Thoracic aorta (tissue), 2 donors: ENCODE measurements around the gene TMEM231. TPM values are rescaled to one million over a fixed set of nuclear protein-coding genes. Genes with fewer than 3 reads are reported as not detected.

ENCODE experiments used
- ATAC-seq: fragments of 150-250 bp; one replicate; pipeline ENCODE4 v1.8.0; 2017; ENCODE audit warnings: low read depth; ENCODE audit not compliant: insufficient number of reproducible peaks, low FRiP score
- DNase-seq: peaks from one replicate; pipeline ENCODE4 v3.0.0-alpha.2; 2020; ENCODE audit warnings: low spot score
- H3K27ac ChIP-seq, 2 donors: fragments of 200-600 bp; sonication (generic); 1 replicate in 1 of 2; 2 replicates in 1 of 2; pipeline ENCODE4 v1.5.1; 2016; ENCODE audit warnings: mild to moderate bottlenecking in 2 of 2, moderate library complexity in 2 of 2
- H3K27me3 ChIP-seq: fragments of 200-600 bp; sonication (generic); replicated peaks from 2 replicates; pipeline ENCODE4 v1.6.0; 2016; ENCODE audit warnings: mild to moderate bottlenecking; ENCODE audit not compliant: insufficient read depth
- H3K36me3 ChIP-seq: fragments of 200-600 bp; sonication (generic); one replicate; pipeline ENCODE4 v1.5.1; 2016
- H3K4me1 ChIP-seq, 2 donors: fragments of 200-600 bp; sonication (generic); 1 replicate in 1 of 2; 2 replicates in 1 of 2; pipeline versions ENCODE4 v1.5.1 to v1.6.0; 2016; ENCODE audit warnings: low read depth in 2 of 2, mild to moderate bottlenecking in 1 of 2; ENCODE audit not compliant: control insufficient read depth in 1 of 2
- H3K4me3 ChIP-seq: fragments of 200-600 bp; sonication (generic); 2 replicates; pipeline ENCODE4 v1.5.1; 2016; ENCODE audit warnings: mild to moderate bottlenecking
- H3K9me3 ChIP-seq: fragments of 200-600 bp; sonication (generic); 2 replicates; pipeline ENCODE4 v1.5.1; 2016
- CTCF ChIP-seq: fragments of 200-600 bp; sonication (generic); IDR thresholded peaks from one replicate; pipeline ENCODE4 v1.5.1; 2019; ENCODE audit warnings: antibody characterized with exemption
- total RNA-seq, 2 donors: library from RNA; depleted of rRNA; stranded (reverse); fragments of >200 nt; gene quantifications; one replicate each; pipeline versions ENCODE4 v1.1.0 to v1.2.3, GENCODE V29; 2016

TMEM231 gene
- total RNA-seq, 2 donors from 2014 or later = 10.4 to 11.8 TPM

DNA sequence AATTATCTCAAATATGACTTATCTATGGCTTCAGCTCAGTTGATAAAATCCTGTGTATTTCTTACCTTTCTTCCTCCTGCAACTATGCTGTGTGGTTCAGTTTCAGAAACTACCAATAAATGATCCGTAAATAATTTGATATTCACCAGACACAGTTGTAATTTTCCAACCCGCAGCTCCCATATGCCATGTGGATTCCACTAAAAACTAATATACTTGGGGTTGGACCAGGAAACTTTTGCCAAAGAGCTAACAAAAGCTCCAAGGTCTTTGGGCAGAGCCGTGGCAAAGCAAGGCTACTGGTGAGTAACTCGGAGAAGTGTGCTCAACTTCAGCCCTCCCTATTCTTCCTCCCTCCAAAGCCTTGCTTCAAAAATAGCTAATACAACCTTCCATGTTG, 58.5 kb downstream of the TMEM231 start:
- DNase-seq = no peak
- no peak for TF ChIP-seq CTCF
- Histone ChIP-seq H3K27me3 (no peaks in the 10 kb centered on the region), H3K4me1 (peaks cover 13 to 65% of the 10 kb centered on the region in 2 donors), H3K9me3 (no peaks in the 10 kb centered on the region), H3K27ac (peak overlapping the region; percentile 59 to 75), H3K4me3 (no peak overlapping the region), H3K36me3 (no peaks in the 10 kb centered on the region)
- no peak for ATAC-seq

DNA sequence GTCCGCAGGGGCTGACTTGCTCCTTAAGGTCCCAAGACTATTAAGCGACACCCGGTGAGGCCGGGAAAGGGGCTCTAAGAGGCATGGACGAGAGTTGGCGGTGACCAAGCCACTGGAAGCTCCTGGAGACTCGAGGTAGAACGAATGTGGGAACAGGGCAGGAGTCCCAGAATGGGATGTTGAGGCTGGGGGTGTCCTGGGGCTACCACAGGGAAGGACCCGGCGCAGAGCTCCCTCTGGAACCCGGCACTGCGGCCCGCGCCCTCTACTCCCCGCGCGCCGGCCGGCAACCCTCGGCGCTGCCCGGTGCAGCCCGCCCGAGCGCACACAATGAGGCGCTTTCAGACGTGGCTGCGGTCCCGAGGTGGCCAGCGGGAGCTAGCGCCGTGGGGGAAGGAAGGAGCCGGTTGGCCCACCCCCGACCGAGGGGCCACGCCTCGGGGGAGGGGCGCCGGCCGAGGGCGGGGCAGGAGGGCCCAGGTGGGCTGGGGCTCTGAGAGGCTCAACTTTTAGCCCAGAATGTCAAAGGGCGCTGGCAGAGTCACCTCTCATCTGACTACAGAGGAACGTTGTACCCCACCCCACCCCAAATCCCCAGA, 60.9 kb downstream of the TMEM231 start, which contains the start of gene CHST6:
Gene CHST6, minus strand, starts transcription at position 366 of the 599 bp plus-strand sequence. CDS start 15,613 bp downstream, outside the sequence.
- peaks cover 13 to 41% of the 10 kb centered on the region in 2 donors for H3K4me1 ChIP-seq
- H3K27me3 ChIP-seq = no peaks in the 10 kb centered on the region
- TF ChIP-seq CTCF = no peak
- peak within 1 kb of the TSS; percentile 65 for H3K4me3 ChIP-seq
- peak within 1 kb of the TSS in 1 of 2 donors; percentile 40 for H3K27ac ChIP-seq
- ATAC-seq = no peak
- no peaks in the 10 kb centered on the region for H3K36me3 ChIP-seq
- no peaks in the 10 kb centered on the region for H3K9me3 ChIP-seq
- no peak for DNase-seq

- Histone ChIP-seq H3K27me3 (no peaks in the 10 kb centered on the region), H3K4me3 (peak overlapping the region; percentile 65), H3K4me1 (peaks cover 11 to 37% of the 10 kb centered on the region in 2 donors), H3K36me3 (no peaks in the 10 kb centered on the region), H3K27ac (peak overlapping the region in 1 of 2 donors; percentile 40), H3K9me3 (no peaks in the 10 kb centered on the region)
- no peak for TF ChIP-seq CTCF
- DNase-seq = no peak
- no peak for ATAC-seq
These were observed 61.4 kb downstream of the TMEM231 start for GRCh38 chr16:75494661-75495075.

DNA sequence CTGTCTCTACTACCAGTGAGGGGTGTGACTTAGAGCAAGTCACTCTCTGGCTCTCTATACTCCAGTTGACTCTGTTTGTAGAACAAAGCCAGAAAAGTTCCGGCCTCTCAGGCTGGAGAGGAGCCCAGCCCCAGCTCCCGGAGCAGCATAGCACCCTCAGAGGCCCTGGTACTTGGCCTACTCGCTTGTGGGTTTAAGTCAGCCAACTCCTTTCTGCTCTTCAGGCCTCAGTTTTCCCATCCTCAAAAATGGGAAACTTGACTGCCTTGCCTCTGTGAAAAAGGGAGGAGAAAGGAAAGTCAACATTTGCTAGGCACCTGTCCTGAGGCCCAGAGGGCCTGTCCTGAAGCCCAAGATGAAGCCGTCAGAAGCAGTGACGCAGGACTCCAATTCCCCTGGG, 61.9 kb downstream of the TMEM231 start:
- Histone ChIP-seq H3K4me1 (peaks cover 9 to 33% of the 10 kb centered on the region in 2 donors), H3K4me3 (peak overlapping the region; percentile 65), H3K36me3 (no peaks in the 10 kb centered on the region), H3K27me3 (no peaks in the 10 kb centered on the region), H3K9me3 (no peaks in the 10 kb centered on the region), H3K27ac (no peak overlapping the region)
- no peak for TF ChIP-seq CTCF
- no peak for ATAC-seq
- DNase-seq = no peak

DNA sequence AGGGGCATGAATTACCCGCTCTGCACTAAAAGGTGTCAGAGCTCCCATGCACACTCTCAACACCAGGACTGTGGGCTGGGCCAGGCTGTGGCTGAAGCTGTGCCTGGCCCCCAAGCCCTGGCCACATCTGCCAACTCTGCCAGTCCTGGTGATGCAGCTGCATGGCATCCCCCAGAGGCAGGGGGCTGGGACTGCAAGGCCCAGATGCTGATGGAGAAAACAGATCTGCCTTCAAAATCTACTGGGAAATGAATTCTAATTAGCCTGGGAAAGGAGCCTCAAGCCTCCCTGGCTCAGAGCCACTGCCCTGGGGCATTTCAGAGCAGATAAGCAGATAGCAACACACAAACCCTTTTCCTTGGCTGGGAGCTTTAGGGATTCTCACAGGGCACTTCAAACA, 64.2 kb downstream of the TMEM231 start:
- H3K4me3 ChIP-seq = no peak overlapping the region
- no peak for TF ChIP-seq CTCF
- H3K36me3 ChIP-seq = no peaks in the 10 kb centered on the region
- no peak overlapping the region for H3K27ac ChIP-seq
- DNase-seq (no peak), ATAC-seq (no peak)
- H3K9me3 ChIP-seq = no peaks in the 10 kb centered on the region
- no peaks in the 10 kb centered on the region for H3K27me3 ChIP-seq
- peaks cover 2 to 13% of the 10 kb centered on the region in 2 donors for H3K4me1 ChIP-seq
